SK-N-SH (cell line): Measurements from ENCODE around the gene CCDC54. TPM values are rescaled to one million over a fixed set of nuclear protein-coding genes. Genes with fewer than 3 reads are reported as not detected.

Experiments
- CTCF ChIA-PET: fragments of 300-600, 350-600 bp; formaldehyde crosslinking; extraction: SDS; loops from one replicate; lab custom pipeline; 2021; lab: Yijun Ruan, JAX
- POLR2A ChIA-PET: fragments of 350-600 bp; sonication (Branson Sonifier 250); formaldehyde crosslinking; extraction: SDS; loops from one replicate; lab custom pipeline; 2020; ENCODE audit warnings: antibody characterized with exemption, inconsistent platforms; lab: Yijun Ruan, JAX
- DNase-seq: peaks from one replicate; pipeline ENCODE4 v3.0.0; 2012
- H2AFZ ChIP-seq: fragments of 200-600 bp; sonication (generic); 2 replicates; pipeline ENCODE4 v1.8.1; 2016; ENCODE audit warnings: antibody characterized with exemption, mild to moderate bottlenecking, low read depth
- H3F3A ChIP-seq: fragments of 200-600 bp; sonication (generic); replicated peaks from 2 replicates; pipeline ENCODE3; 2016; ENCODE audit warnings: antibody characterized with exemption, mild to moderate bottlenecking; ENCODE audit not compliant: insufficient read depth
- H3K27ac ChIP-seq, 2 experiments: fragments of 200-500 bp in 1 of 2; fragments of 200-600 bp in 1 of 2; sonication (Bioruptor generic) in 1 of 2; sonication (generic), shearing (Covaris generic) in 1 of 2; 2 replicates each; pipeline versions ENCODE4 v1.5.1 to v1.6.1; 2014 to 2016; ENCODE audit warnings: low read depth in 2 of 2, inconsistent platforms in 1 of 2, low read length in 1 of 2, mild to moderate bottlenecking in 1 of 2, mixed read lengths in 1 of 2
- H3K27me3 ChIP-seq: fragments of 200-600 bp; sonication (generic), shearing (Covaris generic); 2 replicates; pipeline ENCODE4 v1.6.1; 2016; ENCODE audit warnings: mixed run types; ENCODE audit not compliant: insufficient read depth
- H3K36me3 ChIP-seq, 2 experiments: fragments of 200-500 bp in 1 of 2; fragments of 200-600 bp in 1 of 2; sonication (Bioruptor generic) in 1 of 2; sonication (generic) in 1 of 2; replicated peaks in 1 of 2; 2 replicates each; pipeline versions ENCODE3 to v1.5.1; 2014 to 2016; ENCODE audit warnings: low read length in 1 of 2, mild to moderate bottlenecking in 1 of 2; ENCODE audit not compliant: insufficient read depth in 2 of 2, control insufficient read depth in 1 of 2
- H3K4me1 ChIP-seq, 2 experiments: fragments of 200-500 bp in 1 of 2; fragments of 200-600 bp in 1 of 2; sonication (Bioruptor generic) in 1 of 2; sonication (generic), shearing (Covaris generic) in 1 of 2; 2 replicates each; pipeline versions ENCODE4 v1.5.1 to v1.6.1; 2014 to 2016; ENCODE audit warnings: low read depth in 1 of 2, low read length in 1 of 2, mixed run types in 1 of 2; ENCODE audit not compliant: insufficient read depth in 2 of 2, control insufficient read depth in 1 of 2
- H3K4me2 ChIP-seq: fragments of 200-600 bp; sonication (generic), shearing (Covaris generic); 2 replicates; pipeline ENCODE4 v1.6.1; 2017; ENCODE audit warnings: mixed run types
- H3K4me3 ChIP-seq, 2 experiments: fragments of 200-500 bp in 1 of 2; fragments of 200-600 bp in 1 of 2; sonication (Bioruptor generic) in 1 of 2; sonication (generic), shearing (Covaris generic) in 1 of 2; 2 replicates each; pipeline versions ENCODE4 v1.5.1 to v1.8.1; 2014 to 2016; ENCODE audit warnings: low read depth in 2 of 2, inconsistent platforms in 1 of 2, low read length in 1 of 2, mild to moderate bottlenecking in 1 of 2, mixed read lengths in 1 of 2, moderate library complexity in 1 of 2
- H3K79me2 ChIP-seq: fragments of 200-600 bp; sonication (generic); 2 replicates; pipeline ENCODE4 v1.8.1; 2017; ENCODE audit warnings: mild to moderate bottlenecking; ENCODE audit not compliant: insufficient read depth
- H3K9ac ChIP-seq: fragments of 200-600 bp; sonication (generic); 2 replicates; pipeline ENCODE4 v1.6.1; 2017; ENCODE audit warnings: mixed run types
- H3K9me2 ChIP-seq: fragments of 200-600 bp; sonication (generic); 2 replicates; pipeline ENCODE4 v1.6.1; 2017; ENCODE audit warnings: mixed run types
- H3K9me3 ChIP-seq: fragments of 200-600 bp; sonication (generic); 2 replicates; pipeline ENCODE4 v1.6.1; 2017; ENCODE audit warnings: mixed run types, mild to moderate bottlenecking, moderate library complexity
- H4K20me1 ChIP-seq: fragments of 200-600 bp; sonication (generic); 2 replicates; pipeline ENCODE4 v1.6.1; 2017; ENCODE audit warnings: mild to moderate bottlenecking, mixed run types; ENCODE audit not compliant: insufficient read depth
- EZH2phosphoT487 ChIP-seq: fragments of 200-600 bp; sonication (generic); IDR thresholded peaks from 2 replicates; pipeline ENCODE4 v1.6.1; 2017; ENCODE audit warnings: low read depth, mixed run types, mild to moderate bottlenecking, antibody characterized with exemption, moderate library complexity, borderline replicate concordance
- FOSL2 ChIP-seq: IDR thresholded peaks from 2 replicates; pipeline ENCODE4 v1.4.0; 2012; ENCODE audit warnings: low read depth, mild to moderate bottlenecking, moderate library complexity, borderline replicate concordance
- NRF1 ChIP-seq: IDR thresholded peaks from 2 replicates; pipeline ENCODE4 v1.6.1; 2012; ENCODE audit warnings: low read depth, mild to moderate bottlenecking, low read length
- RCOR1 ChIP-seq: fragments of 150-350 bp; IDR thresholded peaks from 2 replicates; pipeline ENCODE4 v1.6.1; 2017; ENCODE audit warnings: antibody characterized with exemption, low read length
- RFX5 ChIP-seq: IDR thresholded peaks from 2 replicates; pipeline ENCODE4 v1.6.1; 2012; ENCODE audit warnings: mild to moderate bottlenecking, improper control_type of control experiment, low read length
- SIN3A ChIP-seq: IDR thresholded peaks from 2 replicates; pipeline ENCODE4 v1.6.1; 2012; ENCODE audit warnings: low read depth, mild to moderate bottlenecking, low read length, moderate library complexity, borderline replicate concordance
- SMC3 ChIP-seq: IDR thresholded peaks from 2 replicates; pipeline ENCODE4 v1.6.1; 2012; ENCODE audit warnings: low read depth, low read length, improper control_type of control experiment
- TEAD4 ChIP-seq: IDR thresholded peaks from 2 replicates; pipeline ENCODE4 v1.4.0; 2012; ENCODE audit warnings: mild to moderate bottlenecking, borderline replicate concordance; ENCODE audit not compliant: insufficient read depth
- YY1 ChIP-seq: IDR thresholded peaks from 2 replicates; pipeline ENCODE4 v1.4.0; 2012; ENCODE audit warnings: low read depth, mild to moderate bottlenecking
- WGBS: methylation state at CpG from one replicate; pipeline ENCODE4 v1.1.6; 2017; ENCODE audit warnings: low lambda C conversion rate; 5-methylcytosine and 5-hydroxymethylcytosine counted together
- polyA plus RNA-seq, 3 experiments: library from polyadenylated mRNA; depleted of rRNA; stranded (reverse); fragments of >200 nt; gene quantifications; 2 replicates each; pipeline ENCODE4 v1.2.3, GENCODE V29; 2012
- TF ChIP-seq, protein P1 (sequence below): IDR thresholded peaks from 2 replicates; pipeline ENCODE4 v1.4.0; 2012; ENCODE audit warnings: low read depth, borderline replicate concordance
- TF ChIP-seq, protein P2 (sequence below): fragments of 150-350 bp; IDR thresholded peaks from 2 replicates; pipeline ENCODE4 v1.6.1; 2016; ENCODE audit warnings: mild to moderate bottlenecking, low read depth, low read length
- TF ChIP-seq, protein P3 (sequence below): IDR thresholded peaks from 2 replicates; pipeline ENCODE4 v1.4.0; 2012; ENCODE audit warnings: low read depth
- TF ChIP-seq, protein P4 (sequence below): IDR thresholded peaks from 2 replicates; pipeline ENCODE4; 2012
- TF ChIP-seq, protein P5 (sequence below): fragments of 150-350 bp; IDR thresholded peaks from 2 replicates; pipeline ENCODE4 v1.6.1; 2017; ENCODE audit warnings: antibody characterized with exemption, low read length, low read depth, borderline replicate concordance

Gene CCDC54
- polyA plus RNA-seq, 1 of the 3 experiments (the other 2 are of a cell fraction), result not detected

DNA sequence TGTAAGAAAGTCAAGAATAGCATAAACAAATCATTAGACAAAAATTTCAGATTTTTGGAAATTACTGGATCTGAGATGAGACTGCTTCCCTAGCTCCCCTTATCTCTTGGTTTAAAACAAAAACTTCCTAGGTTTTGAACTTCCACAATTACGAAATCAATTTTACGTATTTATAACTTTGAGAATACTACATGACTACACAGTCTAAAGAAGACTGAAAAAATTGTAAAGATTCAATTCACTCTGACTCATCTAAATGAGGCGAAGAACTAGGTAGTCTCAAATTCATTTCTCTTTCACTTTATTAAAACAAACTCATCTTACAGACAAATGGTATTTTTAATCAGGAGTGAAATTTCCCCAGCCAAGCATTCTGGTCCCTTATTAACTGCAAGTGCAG lies 10.3 kb downstream of the CCDC54 start:
- TF ChIP-seq YY1 (no peak), EZH2phosphoT487 (no peak), TEAD4 (no peak), SMC3 (no peak), RCOR1 (no peak), NRF1 (no peak), SIN3A (no peak), RFX5 (no peak)
- TF ChIP-seq, protein P1, sequence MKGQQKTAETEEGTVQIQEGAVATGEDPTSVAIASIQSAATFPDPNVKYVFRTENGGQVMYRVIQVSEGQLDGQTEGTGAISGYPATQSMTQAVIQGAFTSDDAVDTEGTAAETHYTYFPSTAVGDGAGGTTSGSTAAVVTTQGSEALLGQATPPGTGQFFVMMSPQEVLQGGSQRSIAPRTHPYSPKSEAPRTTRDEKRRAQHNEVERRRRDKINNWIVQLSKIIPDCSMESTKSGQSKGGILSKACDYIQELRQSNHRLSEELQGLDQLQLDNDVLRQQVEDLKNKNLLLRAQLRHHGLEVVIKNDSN, result no peak
- TF ChIP-seq, protein P2, sequence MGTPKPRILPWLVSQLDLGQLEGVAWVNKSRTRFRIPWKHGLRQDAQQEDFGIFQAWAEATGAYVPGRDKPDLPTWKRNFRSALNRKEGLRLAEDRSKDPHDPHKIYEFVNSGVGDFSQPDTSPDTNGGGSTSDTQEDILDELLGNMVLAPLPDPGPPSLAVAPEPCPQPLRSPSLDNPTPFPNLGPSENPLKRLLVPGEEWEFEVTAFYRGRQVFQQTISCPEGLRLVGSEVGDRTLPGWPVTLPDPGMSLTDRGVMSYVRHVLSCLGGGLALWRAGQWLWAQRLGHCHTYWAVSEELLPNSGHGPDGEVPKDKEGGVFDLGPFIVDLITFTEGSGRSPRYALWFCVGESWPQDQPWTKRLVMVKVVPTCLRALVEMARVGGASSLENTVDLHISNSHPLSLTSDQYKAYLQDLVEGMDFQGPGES, result no peak
- TF ChIP-seq, protein P3, sequence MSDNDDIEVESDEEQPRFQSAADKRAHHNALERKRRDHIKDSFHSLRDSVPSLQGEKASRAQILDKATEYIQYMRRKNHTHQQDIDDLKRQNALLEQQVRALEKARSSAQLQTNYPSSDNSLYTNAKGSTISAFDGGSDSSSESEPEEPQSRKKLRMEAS, result no peak
- TF ChIP-seq, protein P4, sequence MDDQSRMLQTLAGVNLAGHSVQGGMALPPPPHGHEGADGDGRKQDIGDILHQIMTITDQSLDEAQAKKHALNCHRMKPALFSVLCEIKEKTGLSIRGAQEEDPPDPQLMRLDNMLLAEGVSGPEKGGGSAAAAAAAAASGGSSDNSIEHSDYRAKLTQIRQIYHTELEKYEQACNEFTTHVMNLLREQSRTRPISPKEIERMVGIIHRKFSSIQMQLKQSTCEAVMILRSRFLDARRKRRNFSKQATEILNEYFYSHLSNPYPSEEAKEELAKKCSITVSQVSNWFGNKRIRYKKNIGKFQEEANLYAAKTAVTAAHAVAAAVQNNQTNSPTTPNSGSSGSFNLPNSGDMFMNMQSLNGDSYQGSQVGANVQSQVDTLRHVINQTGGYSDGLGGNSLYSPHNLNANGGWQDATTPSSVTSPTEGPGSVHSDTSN, result no peak
- H3K27me3 ChIP-seq, result no peaks in the 10 kb centered on the region
- no peak for DNase-seq
- H3K9me2 ChIP-seq, result no peaks in the 10 kb centered on the region
- H3F3A ChIP-seq, result no peaks in the 10 kb centered on the region
- no peaks in the 10 kb centered on the region for H3K9me3 ChIP-seq
- no peak overlapping the region for H3K4me3 ChIP-seq
- H3K4me2 ChIP-seq, result no peak overlapping the region
- no peak overlapping the region for H3K9ac ChIP-seq
- WGBS, result 88% methylated on average over 3 of the region's 3 CpGs
- no peaks in the 10 kb centered on the region for H3K36me3 ChIP-seq
- H3K79me2 ChIP-seq, result no peaks in the 10 kb centered on the region
- peak overlapping the region; percentile 49; the same call in 1 of the 2 replicates for H2AFZ ChIP-seq
- no peak overlapping the region for H3K27ac ChIP-seq
- peaks cover 0 to 2% of the 10 kb centered on the region in 2 experiments; a peak in 2 of 4 replicates for H3K4me1 ChIP-seq
- CTCF ChIA-PET, result interaction anchor here (0.9 to 1.2 kb wide), 3 partner anchors 15 to 152 kb away, joined by 3 read pairs; no protein-coding TSS in a partner anchor
- POLR2A ChIA-PET, result no interaction called here
- no peaks in the 10 kb centered on the region for H4K20me1 ChIP-seq

DNA sequence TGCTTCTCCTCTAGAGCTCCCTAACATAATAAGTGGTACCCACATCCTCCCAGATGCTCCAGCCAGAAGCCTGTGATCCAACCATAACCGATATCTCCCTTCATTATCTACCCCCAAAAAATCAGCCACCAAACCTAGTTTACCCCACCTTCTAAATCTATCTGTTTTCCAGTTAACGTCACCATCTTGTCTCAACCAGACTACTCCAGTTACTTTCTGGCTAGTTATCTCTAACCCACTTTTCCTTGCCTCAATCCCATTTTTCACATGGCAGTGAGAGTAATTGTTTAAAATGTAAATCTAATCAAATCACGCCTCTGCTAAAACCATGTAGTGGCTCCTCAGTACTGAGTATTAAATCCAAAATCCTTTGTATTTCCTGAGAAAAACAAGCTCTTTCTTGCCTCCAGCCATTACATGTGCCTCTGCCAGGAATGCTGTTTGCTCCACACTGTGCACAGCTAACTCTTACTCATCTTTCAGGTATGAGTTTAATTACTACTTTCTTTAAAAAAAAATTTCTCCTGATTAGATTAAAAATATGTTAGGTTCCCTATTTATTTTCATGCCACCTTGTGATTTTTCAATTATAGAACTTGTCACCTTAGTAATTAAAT lies 15.4 kb downstream of the CCDC54 start:
- no peaks in the 10 kb centered on the region for H3K36me3 ChIP-seq
- TF ChIP-seq, protein P5, sequence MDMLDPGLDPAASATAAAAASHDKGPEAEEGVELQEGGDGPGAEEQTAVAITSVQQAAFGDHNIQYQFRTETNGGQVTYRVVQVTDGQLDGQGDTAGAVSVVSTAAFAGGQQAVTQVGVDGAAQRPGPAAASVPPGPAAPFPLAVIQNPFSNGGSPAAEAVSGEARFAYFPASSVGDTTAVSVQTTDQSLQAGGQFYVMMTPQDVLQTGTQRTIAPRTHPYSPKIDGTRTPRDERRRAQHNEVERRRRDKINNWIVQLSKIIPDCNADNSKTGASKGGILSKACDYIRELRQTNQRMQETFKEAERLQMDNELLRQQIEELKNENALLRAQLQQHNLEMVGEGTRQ, result no peak
- TF ChIP-seq FOSL2, result peak; percentile 35; the same call in 1 of the 2 replicates
- no peak for DNase-seq
- H3K4me3 ChIP-seq, result no peak overlapping the region
- H3K9me2 ChIP-seq, result no peaks in the 10 kb centered on the region
- peak overlapping the region in 1 of 2 experiments; percentile 40; a peak in 2 of 4 replicates for H3K27ac ChIP-seq
- CTCF ChIA-PET, result interaction anchor here (1.2 to 1.4 kb wide), 2 partner anchors 10 to 39 kb away, joined by 3 to 6 read pairs; no protein-coding TSS in a partner anchor
- no peaks in the 10 kb centered on the region for H3K79me2 ChIP-seq
- H3K9ac ChIP-seq, result no peak overlapping the region
- H3K27me3 ChIP-seq, result no peaks in the 10 kb centered on the region
- H2AFZ ChIP-seq, result peak overlapping the region; percentile 61; the same call in 1 of the 2 replicates
- 63% methylated on average over 3 of the region's 3 CpGs for WGBS
- H3K4me2 ChIP-seq, result no peak overlapping the region
- peaks cover 0 to 3% of the 10 kb centered on the region in 2 experiments; a peak in 2 of 4 replicates for H3K4me1 ChIP-seq
- no peaks in the 10 kb centered on the region for H4K20me1 ChIP-seq
- H3K9me3 ChIP-seq, result no peaks in the 10 kb centered on the region
- H3F3A ChIP-seq, result no peaks in the 10 kb centered on the region
- POLR2A ChIA-PET, result no interaction called here
